Activated gamma-delta T cell (primary cell): ENCODE results near the gene DPYSL4.

Experiments used
- DNase-seq: peaks from one replicate; lab custom pipeline; 2025; lab: John Stamatoyannopoulos, UW

DPYSL4 gene

GRCh38 chr10:132196178-132197113 lies 9.7 kb downstream of the DPYSL4 start:
- no peak for DNase-seq

- no peak for DNase-seq
Observed at GRCh38 chr10:132197271-132198067, 10.7 kb downstream of the DPYSL4 start.

- no peak for DNase-seq
Observed at GRCh38 chr10:132198068-132198370, 11.3 kb downstream of the DPYSL4 start.

- DNase-seq: no peak
Observed at GRCh38 chr10:132198381-132199181, 11.8 kb downstream of the DPYSL4 start.

- DNase-seq: no peak
Observed at GRCh38 chr10:132199268-132199853, 12.6 kb downstream of the DPYSL4 start.

- DNase-seq: no peak
Observed at GRCh38 chr10:132199854-132200311, 13.1 kb downstream of the DPYSL4 start.

GRCh38 chr10:132200344-132201110 lies 13.8 kb downstream of the DPYSL4 start:
- DNase-seq: no peak

- no peak for DNase-seq
Observed at GRCh38 chr10:132201111-132201969, 14.6 kb downstream of the DPYSL4 start.

GRCh38 chr10:132202070-132202970 lies 15.6 kb downstream of the DPYSL4 start:
- DNase-seq: no peak

GRCh38 chr10:132203256-132204077 lies 16.7 kb downstream of the DPYSL4 start:
- DNase-seq: no peak

GRCh38 chr10:132204078-132204780 lies 17.5 kb downstream of the DPYSL4 start:
- DNase-seq: no peak

GRCh38 chr10:132204781-132205473 lies 18.2 kb downstream of the DPYSL4 start:
- no peak for DNase-seq

GRCh38 chr10:132205650-132206376 lies 19.1 kb downstream of the DPYSL4 start:
- no peak for DNase-seq

GRCh38 chr10:132206377-132206745 lies 19.6 kb downstream of the DPYSL4 start:
- no peak for DNase-seq

GRCh38 chr10:132206806-132207535 lies 20.2 kb downstream of the DPYSL4 start:
- no peak for DNase-seq
